Neural cell (in vitro differentiated cells): ENCODE results near the gene RPP14. TPM values are rescaled to one million over a fixed set of nuclear protein-coding genes. Genes with fewer than 3 reads are reported as not detected.
A peak's percentile ranks its signal among the peaks of the same experiment; 100 is the strongest.

Experiments
- H2AFZ ChIP-seq: fragments of 200-600, 300-800 bp; sonication (generic), shearing (Covaris generic); 2 replicates; pipeline ENCODE4 v1.6.0; 2014; ENCODE audit warnings: low read depth, mild to moderate bottlenecking, antibody characterized with exemption, low read length, moderate library complexity
- H3F3A ChIP-seq: fragments of 200-600 bp; shearing (Covaris generic); 2 replicates; pipeline ENCODE4 v1.6.1; 2016; ENCODE audit warnings: mild to moderate bottlenecking, moderate library complexity, mixed read lengths, antibody characterized with exemption, low read length; ENCODE audit not compliant: insufficient read depth, poor library complexity, severe bottlenecking
- H3K27ac ChIP-seq: fragments of 200-600, 300-800 bp; sonication (generic), shearing (Covaris generic); 2 replicates; pipeline ENCODE4 v1.5.1; 2014; ENCODE audit warnings: mild to moderate bottlenecking, low read length, moderate library complexity
- H3K27me3 ChIP-seq: fragments of 300-800, 200-600 bp; sonication (generic), shearing (Covaris generic); 2 replicates; pipeline ENCODE4 v1.6.0; 2014; ENCODE audit warnings: mild to moderate bottlenecking, low read depth, low read length, moderate library complexity; ENCODE audit not compliant: insufficient read depth
- H3K36me3 ChIP-seq: fragments of 300-800, 200-600 bp; sonication (generic), shearing (Covaris generic); 2 replicates; pipeline ENCODE4 v1.5.1; 2014; ENCODE audit warnings: mild to moderate bottlenecking, antibody characterized with exemption, low read length, moderate library complexity; ENCODE audit not compliant: insufficient read depth
- H3K4me2 ChIP-seq: fragments of 300-800, 200-600 bp; sonication (generic), shearing (Covaris generic); 2 replicates; pipeline ENCODE4 v1.6.0; 2014; ENCODE audit warnings: mild to moderate bottlenecking, low read length
- H3K4me3 ChIP-seq: fragments of 300-800, 200-600 bp; sonication (generic), shearing (Covaris generic); 2 replicates; pipeline ENCODE4 v1.5.1; 2014; ENCODE audit warnings: mild to moderate bottlenecking, low read length, moderate library complexity
- H3K79me2 ChIP-seq: fragments of 200-600 bp; shearing (Covaris generic); replicated peaks from 2 replicates; pipeline ENCODE4 v1.6.0; 2014; ENCODE audit warnings: mild to moderate bottlenecking, low read length, moderate library complexity; ENCODE audit not compliant: insufficient read depth
- H3K9ac ChIP-seq: fragments of 300-800, 200-600 bp; sonication (generic), shearing (Covaris generic); 2 replicates; pipeline ENCODE4 v1.6.1; 2016; ENCODE audit warnings: mild to moderate bottlenecking, low read length, mixed read lengths
- H3K9me2 ChIP-seq: fragments of 200-600 bp; shearing (Covaris generic); 2 replicates; pipeline ENCODE4 v1.6.1; 2016; ENCODE audit warnings: mild to moderate bottlenecking, low read length, mixed read lengths; ENCODE audit not compliant: insufficient read depth
- H3K9me3 ChIP-seq: fragments of 200-600, 300-800 bp; sonication (generic), shearing (Covaris generic); 2 replicates; pipeline ENCODE4 v1.6.1; 2016; ENCODE audit warnings: mild to moderate bottlenecking, mixed run types, low read length, moderate library complexity, mixed read lengths
- H4K20me1 ChIP-seq: fragments of 200-600 bp; shearing (Covaris generic); 2 replicates; pipeline ENCODE4 v1.6.1; 2016; ENCODE audit warnings: mild to moderate bottlenecking, mixed run types; ENCODE audit not compliant: insufficient read depth
- CTCF ChIP-seq: fragments of 450-650 bp; IDR thresholded peaks from 2 replicates; pipeline ENCODE4 v1.5.1; 2014; ENCODE audit warnings: antibody characterized with exemption, mild to moderate bottlenecking, moderate library complexity; ENCODE audit not compliant: poor library complexity, severe bottlenecking
- EP300 ChIP-seq: fragments of 450-650 bp; conservative IDR thresholded peaks from 2 replicates; pipeline ENCODE4 v1.6.1; 2014; ENCODE audit warnings: antibody characterized with exemption, mild to moderate bottlenecking, moderate library complexity; ENCODE audit not compliant: poor library complexity, severe bottlenecking
- MXI1 ChIP-seq: fragments of 450-650 bp; conservative IDR thresholded peaks from 2 replicates; pipeline ENCODE4 v1.6.1; 2014; ENCODE audit warnings: antibody characterized with exemption, mild to moderate bottlenecking; ENCODE audit not compliant: poor library complexity, severe bottlenecking
- POLR2AphosphoS5 ChIP-seq: IDR thresholded peaks from 2 replicates; pipeline ENCODE4 v1.6.1; 2012
- RAD21 ChIP-seq: fragments of 450-650 bp; conservative IDR thresholded peaks from 2 replicates; pipeline ENCODE4 v1.6.1; 2014; ENCODE audit warnings: antibody characterized with exemption, mild to moderate bottlenecking, moderate library complexity
- REST ChIP-seq: IDR thresholded peaks from 2 replicates; pipeline ENCODE4 v1.6.1; 2012; ENCODE audit warnings: borderline replicate concordance
- SMC3 ChIP-seq: fragments of 450-650 bp; conservative IDR thresholded peaks from 2 replicates; pipeline ENCODE4 v1.6.1; 2014; ENCODE audit warnings: antibody characterized with exemption, mild to moderate bottlenecking, moderate library complexity; ENCODE audit not compliant: poor library complexity
- TAF1 ChIP-seq: IDR thresholded peaks from 2 replicates; pipeline ENCODE4 v1.6.1; 2012; ENCODE audit warnings: low read depth
- polyA plus RNA-seq: library from polyadenylated mRNA; depleted of rRNA; stranded (reverse); fragments of >200 nt; gene quantifications from 2 replicates; pipeline ENCODE4 v1.2.3, GENCODE V29; 2014

RPP14 gene
- polyA plus RNA-seq, 1 donor from 2014 or later, result 13.0 TPM

- Histone ChIP-seq H3K4me2 (peak within 1 kb of the TSS; percentile 90), H4K20me1 (no peaks in the 10 kb centered on the region), H3K9me2 (no peaks in the 10 kb centered on the region), H3K9me3 (no peaks in the 10 kb centered on the region), H3K4me3 (peak within 1 kb of the TSS; percentile 81), H3K9ac (peak within 1 kb of the TSS; percentile 68), H3F3A (no peaks in the 10 kb centered on the region), H3K36me3 (no peaks in the 10 kb centered on the region), H3K79me2 (peaks cover 5% of the 10 kb centered on the region), H3K27ac (peak within 1 kb of the TSS; percentile 20), H2AFZ (peak within 1 kb of the TSS; percentile 21), H3K27me3 (no peaks in the 10 kb centered on the region)
- peak; percentile 36 for TF ChIP-seq RAD21
- peak; percentile 50 for TF ChIP-seq EP300
- peak; percentile 89 for TF ChIP-seq MXI1
- peak; percentile 30 for TF ChIP-seq POLR2AphosphoS5
- TF ChIP-seq SMC3, result peak; percentile 53
- peak; percentile 46 for TF ChIP-seq CTCF
- TF ChIP-seq TAF1, result no peak
- no peak for TF ChIP-seq REST
These were observed 26.6 kb downstream of the RPP14 start, which contains the start of gene PXK for GRCh38 chr3:58332575-58333188. TSS of gene PXK (plus strand) at chr3:58332892. CDS start at chr3:58332989, 97 bp downstream.

GRCh38 chr3:58333206-58334012 is 27.4 kb downstream of the RPP14 start:
- H3K27ac ChIP-seq, result peak overlapping the region; percentile 20
- H3K9ac ChIP-seq, result peak overlapping the region; percentile 68
- H3F3A ChIP-seq, result no peaks in the 10 kb centered on the region
- H3K4me3 ChIP-seq, result peak overlapping the region; percentile 81
- H3K9me3 ChIP-seq, result no peaks in the 10 kb centered on the region
- peak overlapping the region; percentile 90 for H3K4me2 ChIP-seq
- no peaks in the 10 kb centered on the region for H3K27me3 ChIP-seq
- peaks cover 5% of the 10 kb centered on the region for H3K79me2 ChIP-seq
- no peaks in the 10 kb centered on the region for H4K20me1 ChIP-seq
- peak overlapping the region; percentile 10 for H2AFZ ChIP-seq
- no peaks in the 10 kb centered on the region for H3K36me3 ChIP-seq
- TF ChIP-seq SMC3 (no peak), RAD21 (peak; percentile 51), CTCF (peak; percentile 44)
- H3K9me2 ChIP-seq, result no peaks in the 10 kb centered on the region
